ENCODE data around the gene FEM1C.
A peak's percentile ranks its signal among the peaks of the same experiment; 100 is the strongest.

The FEM1C gene

GRCh38 chr5:115544436-115545350 is at the start of gene FEM1C:
FEM1C (minus strand) TSS chr5:115544775; CDS start chr5:115543493, 1,282 bp downstream.
- peak; percentile 99 for DNase-seq

GRCh38 chr5:115589043-115589442 is 44.5 kb upstream of the FEM1C start:
- DNase-seq, result no peak

- DNase-seq, result no peak
These were observed 44.1 kb upstream of the FEM1C start for GRCh38 chr5:115588640-115589039.

- DNase-seq, result peak; percentile 39
These were observed 42.1 kb upstream of the FEM1C start for GRCh38 chr5:115586525-115587146.

GRCh38 chr5:115585265-115585664 is 40.7 kb upstream of the FEM1C start:
- DNase-seq, result no peak

- DNase-seq, result no peak
These were observed 39.9 kb upstream of the FEM1C start for GRCh38 chr5:115584501-115584900.

GRCh38 chr5:115583474-115583873 is 38.9 kb upstream of the FEM1C start:
- DNase-seq, result no peak

GRCh38 chr5:115580941-115581340 is 36.4 kb upstream of the FEM1C start:
- no peak for DNase-seq

- no peak for DNase-seq
These were observed 35.2 kb upstream of the FEM1C start for GRCh38 chr5:115579747-115580173.

GRCh38 chr5:115579216-115579615 is 34.6 kb upstream of the FEM1C start:
- DNase-seq, result no peak

GRCh38 chr5:115578657-115579056 is 34.1 kb upstream of the FEM1C start:
- no peak for DNase-seq

- no peak for DNase-seq
These were observed 33.2 kb upstream of the FEM1C start for GRCh38 chr5:115577741-115578140.

- no peak for DNase-seq
These were observed 32.8 kb upstream of the FEM1C start for GRCh38 chr5:115577329-115577728.

- DNase-seq, result no peak
These were observed 30.8 kb upstream of the FEM1C start for GRCh38 chr5:115575167-115576070.

- no peak for DNase-seq
These were observed 28.6 kb upstream of the FEM1C start for GRCh38 chr5:115573133-115573532.

GRCh38 chr5:115571441-115571878 is 26.9 kb upstream of the FEM1C start:
- peak; percentile 29 for DNase-seq

- DNase-seq, result peak; percentile 14
These were observed 24.1 kb upstream of the FEM1C start for GRCh38 chr5:115568668-115569067.

- no peak for DNase-seq
These were observed 20.7 kb upstream of the FEM1C start for GRCh38 chr5:115565233-115565632.

- no peak for DNase-seq
These were observed 16.6 kb upstream of the FEM1C start for GRCh38 chr5:115561176-115561575.

GRCh38 chr5:115559524-115559923 is 14.9 kb upstream of the FEM1C start:
- no peak for DNase-seq

- no peak for DNase-seq
These were observed 13.9 kb upstream of the FEM1C start for GRCh38 chr5:115558388-115558956.

- peak; percentile 21 for DNase-seq
These were observed 13.3 kb upstream of the FEM1C start for GRCh38 chr5:115557667-115558387.
